GM18508 (cell line): ENCODE data around the gene AP3S2.
"Not testable (repeated sequence)": the region's sequence is repeated elsewhere in the genome, so short reads cannot be mapped to it uniquely, and the experiment has no call there.

Experiments used
- ATAC-seq: cut with Tn5 transposase; IDR thresholded peaks from one replicate; pipeline ENCODE4 v1.9.1; 2021; ENCODE audit warnings: moderate number of reproducible peaks; ENCODE audit not compliant: insufficient read depth, unreplicated experiment

The AP3S2 gene

GRCh38 chr15:89805241-89806209 lies 88.3 kb downstream of the AP3S2 start:
- ATAC-seq = no peak

- ATAC-seq = no peak
These were observed 89.6 kb downstream of the AP3S2 start for GRCh38 chr15:89803941-89804800.

- no peak for ATAC-seq
These were observed 90.6 kb downstream of the AP3S2 start for GRCh38 chr15:89802986-89803824.

- no peak for ATAC-seq
These were observed 91.4 kb downstream of the AP3S2 start for GRCh38 chr15:89802231-89802928.

- no peak for ATAC-seq
These were observed 92.2 kb downstream of the AP3S2 start for GRCh38 chr15:89801471-89802195.

- ATAC-seq = no peak
These were observed 93.8 kb downstream of the AP3S2 start for GRCh38 chr15:89799918-89800498.

- no peak for ATAC-seq
These were observed 94.5 kb downstream of the AP3S2 start for GRCh38 chr15:89799011-89799911.

GRCh38 chr15:89797678-89798201 lies 96.1 kb downstream of the AP3S2 start:
- no peak for ATAC-seq

- no peak for ATAC-seq
These were observed 97.8 kb downstream of the AP3S2 start for GRCh38 chr15:89795996-89796395.

- no peak for ATAC-seq
These were observed 99.1 kb downstream of the AP3S2 start for GRCh38 chr15:89794627-89795241.

- ATAC-seq = no peak
These were observed 101.5 kb downstream of the AP3S2 start for GRCh38 chr15:89792106-89792805.

- no peak for ATAC-seq
These were observed 103.1 kb downstream of the AP3S2 start for GRCh38 chr15:89790661-89791060.

- no peak for ATAC-seq
These were observed 103.6 kb downstream of the AP3S2 start for GRCh38 chr15:89790206-89790605.

GRCh38 chr15:89788585-89788984 lies 105.2 kb downstream of the AP3S2 start:
- ATAC-seq = not testable (repeated sequence)

GRCh38 chr15:89787944-89788343 lies 105.8 kb downstream of the AP3S2 start:
- no peak for ATAC-seq

GRCh38 chr15:89785774-89786140 lies 108.0 kb downstream of the AP3S2 start:
- ATAC-seq = no peak
